ENCODE measurements around the gene PLEKHA6.

The PLEKHA6 gene

GRCh38 chr1:204282761-204283221 is 76.9 kb downstream of the PLEKHA6 start:
- no peak overlapping the region for H3K27ac ChIP-seq
- TF ChIP-seq ZFX (IDR thresholded peaks at IDR 0.05) (no peak), CTCF (conservative IDR thresholded peaks at IDR 0.05) (no peak)

GRCh38 chr1:204280099-204280961 is 79.4 kb downstream of the PLEKHA6 start:
- TF ChIP-seq ZFX (IDR thresholded peaks at IDR 0.05) (no peak), CTCF (conservative IDR thresholded peaks at IDR 0.05) (no peak)
- no peak overlapping the region for H3K27ac ChIP-seq

DNA sequence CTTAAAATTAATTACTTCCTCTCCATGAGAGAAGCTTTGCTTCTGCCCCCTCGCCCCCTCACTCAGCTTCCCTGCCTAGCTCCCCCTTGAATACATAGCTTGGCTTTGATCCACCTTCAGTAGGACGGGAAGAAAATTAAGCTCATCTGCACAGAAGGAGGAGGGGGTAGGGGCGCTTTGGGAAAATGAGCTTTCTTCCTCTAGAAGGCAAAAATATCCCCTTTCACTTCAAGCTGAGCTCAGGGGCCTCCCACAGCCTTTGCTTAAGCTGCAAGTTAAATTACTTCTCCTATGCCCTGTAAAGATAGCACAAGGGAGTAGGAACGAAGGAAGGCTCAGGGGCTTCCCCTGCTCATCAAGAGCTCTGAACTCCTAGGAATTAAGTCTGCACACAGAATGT is 80.8 kb downstream of the PLEKHA6 start:
- H3K27ac ChIP-seq, result no peak overlapping the region
- TF ChIP-seq ZFX (IDR thresholded peaks at IDR 0.05) (no peak), CTCF (conservative IDR thresholded peaks at IDR 0.05) (no peak)

GRCh38 chr1:204278251-204278650 is 81.5 kb downstream of the PLEKHA6 start:
- no peak for TF ChIP-seq ZFX (IDR thresholded peaks at IDR 0.05)

DNA sequence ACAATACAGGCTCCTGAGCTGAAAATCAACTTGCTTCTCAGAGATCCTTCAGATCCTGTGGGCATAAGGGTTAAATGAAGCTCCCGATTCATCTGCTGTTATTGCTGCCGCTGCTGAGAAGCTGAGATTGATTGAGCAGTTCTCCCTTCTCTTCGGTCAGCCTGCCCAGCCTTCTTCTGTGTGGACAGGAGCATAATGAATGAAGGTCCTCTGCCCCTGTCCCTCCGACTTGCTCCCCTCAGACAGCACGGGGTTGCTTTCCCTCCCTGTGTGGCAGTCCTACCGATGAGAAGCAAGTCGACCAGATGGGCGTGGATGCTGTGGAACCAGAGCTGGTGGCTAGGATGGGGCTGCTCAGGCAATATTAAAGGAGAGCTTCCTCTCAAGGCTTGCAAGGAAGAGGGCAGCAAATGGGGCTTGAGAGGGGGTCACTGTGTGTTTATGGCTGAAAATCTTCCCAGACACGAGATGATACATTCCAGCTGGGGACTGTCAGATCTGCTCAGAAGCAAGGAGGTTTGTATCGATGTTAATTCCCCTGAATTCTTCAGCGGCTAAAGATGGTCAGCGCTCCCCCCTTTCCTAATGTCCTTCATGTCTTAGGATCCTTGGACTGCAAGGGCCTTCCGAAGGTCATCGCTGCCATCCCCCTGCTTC is 82.0 kb downstream of the PLEKHA6 start:
- TF ChIP-seq CTCF (conservative IDR thresholded peaks at IDR 0.05) (no peak), ZFX (IDR thresholded peaks at IDR 0.05) (no peak)
- no peak overlapping the region for H3K27ac ChIP-seq

More at GRCh38 chr1:204278251-204278650, 81.5 kb downstream of the PLEKHA6 start:
- no peak overlapping the region for H3K27ac ChIP-seq

- H3K27ac ChIP-seq, result no peak overlapping the region
- TF ChIP-seq CTCF (conservative IDR thresholded peaks at IDR 0.05) (no peak), ZFX (IDR thresholded peaks at IDR 0.05) (no peak)
These were observed 83.9 kb downstream of the PLEKHA6 start for GRCh38 chr1:204275695-204276370.

DNA sequence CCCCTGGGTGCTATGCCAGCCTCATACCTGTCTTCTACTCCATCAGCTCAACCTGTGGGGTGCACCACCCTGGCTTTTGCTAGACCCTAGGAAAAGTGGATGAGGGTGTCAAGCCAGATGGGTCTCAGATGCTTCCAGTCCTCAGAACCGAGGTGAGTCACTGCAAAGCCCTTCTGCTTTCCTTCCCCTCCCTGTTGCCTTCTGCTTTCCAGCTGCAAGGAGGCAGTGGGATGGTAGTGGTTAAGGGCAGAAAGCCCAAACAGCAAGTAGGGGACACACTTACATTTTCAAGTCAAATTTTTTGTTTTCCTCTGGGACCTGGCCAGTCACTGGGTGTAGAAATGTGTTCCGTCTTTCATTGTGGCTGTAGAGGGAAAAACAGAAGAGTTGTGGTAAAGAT is 85.3 kb downstream of the PLEKHA6 start:
- TF ChIP-seq CTCF (conservative IDR thresholded peaks at IDR 0.05) (no peak), ZFX (IDR thresholded peaks at IDR 0.05) (no peak)
- H3K27ac ChIP-seq, result no peak overlapping the region
